BLaER1 (cell line): Measurements from ENCODE around the gene CRYBG1.

ENCODE experiments used
- H3K27ac ChIP-seq: shearing (Covaris generic); formaldehyde crosslinking; 2 replicates; pipeline ENCODE4 v1.8.1; 2022
- H3K27me3 ChIP-seq: shearing (Covaris generic); formaldehyde crosslinking; 2 replicates; pipeline ENCODE4 v1.8.1; 2022
- H3K36me3 ChIP-seq: shearing (Covaris generic); formaldehyde crosslinking; 2 replicates; pipeline ENCODE4 v1.8.1; 2022
- H3K4me1 ChIP-seq: shearing (Covaris generic); formaldehyde crosslinking; 2 replicates; pipeline ENCODE4 v1.8.1; 2022
- H3K4me2 ChIP-seq: shearing (Covaris generic); formaldehyde crosslinking; 2 replicates; pipeline ENCODE4 v1.8.1; 2022
- H3K4me3 ChIP-seq: shearing (Covaris generic); formaldehyde crosslinking; 2 replicates; pipeline ENCODE4 v1.8.1; 2022
- H3K9ac ChIP-seq: shearing (Covaris generic); formaldehyde crosslinking; 2 replicates; pipeline ENCODE4 v1.8.1; 2022
- H3K9me3 ChIP-seq: shearing (Covaris generic); formaldehyde crosslinking; 2 replicates; pipeline ENCODE4 v1.8.1; 2022
- H4K20me1 ChIP-seq: shearing (Covaris generic); formaldehyde crosslinking; 2 replicates; pipeline ENCODE4 v1.8.1; 2022
- Cebpa-rat ChIP-seq: shearing (Covaris generic); IDR thresholded peaks from 2 replicates; pipeline ENCODE4 v1.8.1; 2022

CRYBG1 gene

GRCh38 chr6:106530026-106530425 lies 169.5 kb downstream of the CRYBG1 start:
- no peak overlapping the region for H3K9ac ChIP-seq
- no peaks in the 10 kb centered on the region for H3K27me3 ChIP-seq
- no peaks in the 10 kb centered on the region for H3K9me3 ChIP-seq
- no peak overlapping the region for H3K4me3 ChIP-seq
- peaks cover 18% of the 10 kb centered on the region for H3K4me1 ChIP-seq
- H3K27ac ChIP-seq, result no peak overlapping the region
- no peaks in the 10 kb centered on the region for H4K20me1 ChIP-seq
- H3K36me3 ChIP-seq, result no peaks in the 10 kb centered on the region
- no peak for TF ChIP-seq Cebpa-rat
- H3K4me2 ChIP-seq, result no peak overlapping the region

DNA sequence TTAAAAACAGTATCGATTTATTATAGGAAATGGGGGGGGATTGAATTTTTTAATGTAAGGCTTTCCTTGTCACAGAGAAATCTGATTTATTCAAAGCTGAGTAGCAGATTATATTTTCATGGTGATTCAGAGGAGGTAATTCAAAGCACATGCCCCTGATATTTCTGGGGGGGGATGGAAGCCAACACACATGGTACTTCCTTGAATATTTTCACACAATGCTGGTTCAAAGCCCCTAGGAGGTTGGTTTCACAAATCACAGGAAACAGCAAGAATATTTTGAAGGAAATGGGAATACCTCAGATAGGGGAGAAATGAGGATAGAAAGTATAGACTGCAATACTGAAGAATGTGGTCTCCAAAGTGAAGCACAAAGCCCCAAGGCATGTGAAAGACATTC lies 170.0 kb downstream of the CRYBG1 start:
- Histone ChIP-seq H3K27ac (no peak overlapping the region), H3K4me2 (no peak overlapping the region)
- TF ChIP-seq Cebpa-rat, result no peak

DNA sequence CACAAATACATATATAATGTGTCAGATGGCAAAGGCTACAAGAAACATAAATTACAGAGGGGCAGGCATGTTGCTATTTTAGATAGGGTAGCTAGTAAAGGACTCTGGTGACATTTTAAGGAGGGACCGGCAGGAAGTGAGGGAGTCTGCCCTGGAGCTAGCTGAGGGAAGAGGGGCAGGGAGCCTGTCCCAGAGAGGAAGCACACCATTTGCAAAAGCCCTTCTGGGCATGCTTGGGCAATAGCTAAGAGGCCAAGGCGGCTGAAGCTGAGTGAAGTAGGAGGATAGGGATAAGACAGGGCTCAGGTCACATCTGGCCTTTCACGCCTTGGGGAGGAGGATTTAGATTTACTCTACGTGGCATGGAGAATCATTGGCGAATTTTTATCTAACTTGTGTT lies 172.5 kb downstream of the CRYBG1 start:
- H3K4me1 ChIP-seq, result no peaks in the 10 kb centered on the region
- no peaks in the 10 kb centered on the region for H3K27me3 ChIP-seq
- no peaks in the 10 kb centered on the region for H3K9me3 ChIP-seq
- no peaks in the 10 kb centered on the region for H3K36me3 ChIP-seq
- H3K4me2 ChIP-seq, result no peak overlapping the region
- H3K27ac ChIP-seq, result no peak overlapping the region
- H4K20me1 ChIP-seq, result no peaks in the 10 kb centered on the region
- no peak overlapping the region for H3K4me3 ChIP-seq
- no peak overlapping the region for H3K9ac ChIP-seq
- no peak for TF ChIP-seq Cebpa-rat

More for the DNA sequence above, 170.0 kb downstream of the CRYBG1 start:
- H3K4me3 ChIP-seq, result no peak overlapping the region
- H3K9ac ChIP-seq, result no peak overlapping the region
- no peaks in the 10 kb centered on the region for H4K20me1 ChIP-seq
- no peaks in the 10 kb centered on the region for H3K9me3 ChIP-seq
- peaks cover 14% of the 10 kb centered on the region for H3K4me1 ChIP-seq
- H3K36me3 ChIP-seq, result no peaks in the 10 kb centered on the region
- no peaks in the 10 kb centered on the region for H3K27me3 ChIP-seq

DNA sequence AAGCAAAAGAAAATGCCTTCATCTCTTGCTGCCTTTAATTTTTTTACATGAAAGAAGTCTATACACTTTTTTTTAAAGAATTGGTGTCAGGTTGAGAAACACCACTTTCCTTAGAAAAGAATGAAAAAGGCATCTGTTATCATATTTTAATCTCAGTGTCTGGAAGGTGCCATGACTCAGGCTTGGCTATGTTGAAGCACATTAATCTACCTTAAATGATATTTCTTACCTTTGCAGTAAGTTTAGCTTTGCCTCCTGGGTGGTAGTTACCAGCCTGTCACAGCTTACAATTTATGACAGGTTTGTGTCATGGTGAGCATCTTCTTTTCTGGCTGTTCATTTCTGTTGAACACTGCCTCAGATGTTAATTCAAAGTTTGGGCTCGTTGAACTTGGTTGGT lies 173.5 kb downstream of the CRYBG1 start:
- TF ChIP-seq Cebpa-rat, result no peak
- no peaks in the 10 kb centered on the region for H4K20me1 ChIP-seq
- H3K9me3 ChIP-seq, result no peaks in the 10 kb centered on the region
- no peaks in the 10 kb centered on the region for H3K36me3 ChIP-seq
- H3K4me3 ChIP-seq, result no peak overlapping the region
- H3K27ac ChIP-seq, result no peak overlapping the region
- H3K9ac ChIP-seq, result no peak overlapping the region
- no peaks in the 10 kb centered on the region for H3K4me1 ChIP-seq
- no peak overlapping the region for H3K4me2 ChIP-seq
- H3K27me3 ChIP-seq, result no peaks in the 10 kb centered on the region

DNA sequence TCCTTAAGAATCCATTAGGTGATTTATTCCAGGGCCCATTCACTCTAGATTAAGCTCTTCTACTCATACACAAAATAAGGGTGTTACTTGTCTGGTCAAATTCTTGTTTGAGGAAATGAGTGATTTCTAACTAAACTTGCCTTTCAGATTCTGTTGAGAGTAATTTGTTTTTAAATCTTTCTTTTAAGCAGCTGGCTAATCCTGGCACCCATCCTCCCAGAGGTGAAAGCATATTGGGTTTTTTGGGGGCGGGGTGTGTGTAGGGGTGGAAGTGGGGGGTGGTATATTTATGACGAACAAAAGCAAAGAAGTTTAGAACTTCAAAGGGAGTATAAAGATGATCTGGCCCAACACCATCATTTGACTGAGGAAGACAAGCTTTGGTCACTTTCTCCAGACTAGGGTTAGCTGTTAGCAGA lies 174.1 kb downstream of the CRYBG1 start:
- TF ChIP-seq Cebpa-rat, result no peak

GRCh38 chr6:106535012-106535411 lies 174.5 kb downstream of the CRYBG1 start:
- Histone ChIP-seq H3K27me3 (no peaks in the 10 kb centered on the region), H3K36me3 (no peaks in the 10 kb centered on the region), H3K27ac (no peak overlapping the region), H3K4me1 (peaks cover 5% of the 10 kb centered on the region), H3K4me3 (no peak overlapping the region), H4K20me1 (no peaks in the 10 kb centered on the region), H3K9ac (no peak overlapping the region), H3K9me3 (no peaks in the 10 kb centered on the region), H3K4me2 (no peak overlapping the region)
- TF ChIP-seq Cebpa-rat, result no peak

More for the DNA sequence above, 174.1 kb downstream of the CRYBG1 start:
- no peak overlapping the region for H3K9ac ChIP-seq
- H3K27ac ChIP-seq, result no peak overlapping the region
- no peak overlapping the region for H3K4me3 ChIP-seq
- H3K36me3 ChIP-seq, result no peaks in the 10 kb centered on the region
- no peaks in the 10 kb centered on the region for H4K20me1 ChIP-seq
- H3K9me3 ChIP-seq, result no peaks in the 10 kb centered on the region
- no peak overlapping the region for H3K4me2 ChIP-seq
- H3K4me1 ChIP-seq, result peaks cover under 1% of the 10 kb centered on the region
- no peaks in the 10 kb centered on the region for H3K27me3 ChIP-seq

- H4K20me1 ChIP-seq, result no peaks in the 10 kb centered on the region
- no peaks in the 10 kb centered on the region for H3K9me3 ChIP-seq
- no peak overlapping the region for H3K27ac ChIP-seq
- no peak for TF ChIP-seq Cebpa-rat
- H3K9ac ChIP-seq, result no peak overlapping the region
- H3K4me3 ChIP-seq, result no peak overlapping the region
- H3K36me3 ChIP-seq, result no peaks in the 10 kb centered on the region
- H3K4me2 ChIP-seq, result no peak overlapping the region
- H3K4me1 ChIP-seq, result peaks cover 11% of the 10 kb centered on the region
- H3K27me3 ChIP-seq, result no peaks in the 10 kb centered on the region
Observed at GRCh38 chr6:106536357-106536756, 175.8 kb downstream of the CRYBG1 start.

GRCh38 chr6:106536851-106537250 lies 176.3 kb downstream of the CRYBG1 start:
- Histone ChIP-seq H3K27me3 (no peaks in the 10 kb centered on the region), H3K9me3 (no peaks in the 10 kb centered on the region), H3K9ac (no peak overlapping the region), H3K27ac (no peak overlapping the region), H3K36me3 (no peaks in the 10 kb centered on the region), H3K4me1 (peaks cover 11% of the 10 kb centered on the region), H3K4me3 (no peak overlapping the region), H3K4me2 (no peak overlapping the region), H4K20me1 (no peaks in the 10 kb centered on the region)
- TF ChIP-seq Cebpa-rat, result no peak

DNA sequence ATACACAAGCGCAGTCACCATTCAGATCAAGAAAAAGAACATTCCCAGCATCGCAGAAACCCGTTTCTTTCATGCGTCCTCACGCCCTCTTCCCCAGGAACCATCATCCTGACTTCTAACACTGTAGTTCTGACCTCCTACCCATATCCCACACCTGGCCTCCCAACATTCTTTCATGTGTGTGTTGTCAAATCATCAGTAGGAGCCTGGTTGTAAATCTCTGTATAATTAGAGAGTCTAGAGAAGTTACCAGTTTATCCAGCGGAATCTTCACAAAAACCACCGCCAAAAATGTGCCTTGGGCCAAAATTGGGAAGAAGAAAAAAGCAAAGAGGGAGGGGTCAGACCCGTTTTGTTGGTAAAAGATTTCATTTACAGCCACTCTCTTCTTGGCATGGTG lies 177.1 kb downstream of the CRYBG1 start:
- no peaks in the 10 kb centered on the region for H3K27me3 ChIP-seq
- no peak overlapping the region for H3K4me2 ChIP-seq
- no peaks in the 10 kb centered on the region for H3K36me3 ChIP-seq
- H4K20me1 ChIP-seq, result no peaks in the 10 kb centered on the region
- no peaks in the 10 kb centered on the region for H3K9me3 ChIP-seq
- H3K9ac ChIP-seq, result no peak overlapping the region
- H3K4me1 ChIP-seq, result peaks cover 11% of the 10 kb centered on the region
- H3K4me3 ChIP-seq, result no peak overlapping the region
- no peak overlapping the region for H3K27ac ChIP-seq
- TF ChIP-seq Cebpa-rat, result no peak

GRCh38 chr6:106538145-106538544 lies 177.6 kb downstream of the CRYBG1 start:
- no peak for TF ChIP-seq Cebpa-rat
- no peaks in the 10 kb centered on the region for H4K20me1 ChIP-seq
- H3K36me3 ChIP-seq, result no peaks in the 10 kb centered on the region
- no peaks in the 10 kb centered on the region for H3K27me3 ChIP-seq
- H3K9me3 ChIP-seq, result no peaks in the 10 kb centered on the region
- peaks cover 11% of the 10 kb centered on the region for H3K4me1 ChIP-seq
- no peak overlapping the region for H3K4me3 ChIP-seq
- H3K4me2 ChIP-seq, result no peak overlapping the region
- no peak overlapping the region for H3K9ac ChIP-seq
- no peak overlapping the region for H3K27ac ChIP-seq

DNA sequence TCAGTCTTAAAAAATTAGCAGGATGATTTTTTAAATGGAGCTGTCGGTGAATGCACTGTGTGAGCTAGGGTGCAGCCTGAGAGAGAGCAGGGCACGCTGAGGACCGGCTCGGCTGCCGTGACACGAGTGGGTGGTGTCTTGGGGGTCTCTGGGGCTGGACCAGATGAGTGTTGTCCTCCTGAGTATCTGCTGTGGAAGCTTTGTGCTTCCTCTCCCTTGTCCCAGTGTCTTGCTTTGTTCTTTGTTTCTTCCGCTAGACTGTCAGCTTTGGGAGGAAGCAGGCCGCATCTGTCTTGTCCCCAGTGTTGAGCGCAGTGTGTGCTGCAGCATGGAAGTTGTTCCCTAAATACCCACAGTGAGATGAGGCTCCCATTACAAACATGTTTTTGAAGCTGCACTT lies 179.4 kb downstream of the CRYBG1 start:
- Histone ChIP-seq H3K9me3 (no peaks in the 10 kb centered on the region), H3K27ac (no peak overlapping the region), H3K4me3 (no peak overlapping the region), H3K4me1 (peaks cover 11% of the 10 kb centered on the region), H3K27me3 (no peaks in the 10 kb centered on the region), H3K9ac (no peak overlapping the region), H3K4me2 (peak overlapping the region; percentile 51), H4K20me1 (no peaks in the 10 kb centered on the region), H3K36me3 (no peaks in the 10 kb centered on the region)
- no peak for TF ChIP-seq Cebpa-rat
